Measurements from ENCODE around the gene SMPDL3B.

The SMPDL3B gene

GRCh38 chr1:27938488-27938887, 3.7 kb downstream of the SMPDL3B start:
- Histone ChIP-seq H3K4me1 (ENCODE audit: control insufficient read depth, low read length) (peaks cover 12% of the 10 kb centered on the region), H3K36me3 (ENCODE audit: control insufficient read depth, low read length) (no peaks in the 10 kb centered on the region), H3K4me3 (ENCODE audit: low read length) (no peak overlapping the region), H3F3A (ENCODE audit: control insufficient read depth, insufficient read depth) (no peaks in the 10 kb centered on the region), H3K27me3 (ENCODE audit: control insufficient read depth, low read length) (peaks cover 16% of the 10 kb centered on the region), H3K4me2 (ENCODE audit: low read length) (no peak overlapping the region), H3K9me3 (ENCODE audit: control insufficient read depth, insufficient read depth, low read length) (no peaks in the 10 kb centered on the region), H3K9me2 (replicated peaks; ENCODE audit: control insufficient read depth, low read length) (no peaks in the 10 kb centered on the region), H3K27ac (ENCODE audit: low read depth, low read length) (no peak overlapping the region), H3K79me2 (ENCODE audit: control insufficient read depth, low read length) (no peaks in the 10 kb centered on the region), H4K20me1 (ENCODE audit: control insufficient read depth, insufficient read depth, low read depth, low read length) (no peaks in the 10 kb centered on the region)
- TF ChIP-seq, protein P1, sequence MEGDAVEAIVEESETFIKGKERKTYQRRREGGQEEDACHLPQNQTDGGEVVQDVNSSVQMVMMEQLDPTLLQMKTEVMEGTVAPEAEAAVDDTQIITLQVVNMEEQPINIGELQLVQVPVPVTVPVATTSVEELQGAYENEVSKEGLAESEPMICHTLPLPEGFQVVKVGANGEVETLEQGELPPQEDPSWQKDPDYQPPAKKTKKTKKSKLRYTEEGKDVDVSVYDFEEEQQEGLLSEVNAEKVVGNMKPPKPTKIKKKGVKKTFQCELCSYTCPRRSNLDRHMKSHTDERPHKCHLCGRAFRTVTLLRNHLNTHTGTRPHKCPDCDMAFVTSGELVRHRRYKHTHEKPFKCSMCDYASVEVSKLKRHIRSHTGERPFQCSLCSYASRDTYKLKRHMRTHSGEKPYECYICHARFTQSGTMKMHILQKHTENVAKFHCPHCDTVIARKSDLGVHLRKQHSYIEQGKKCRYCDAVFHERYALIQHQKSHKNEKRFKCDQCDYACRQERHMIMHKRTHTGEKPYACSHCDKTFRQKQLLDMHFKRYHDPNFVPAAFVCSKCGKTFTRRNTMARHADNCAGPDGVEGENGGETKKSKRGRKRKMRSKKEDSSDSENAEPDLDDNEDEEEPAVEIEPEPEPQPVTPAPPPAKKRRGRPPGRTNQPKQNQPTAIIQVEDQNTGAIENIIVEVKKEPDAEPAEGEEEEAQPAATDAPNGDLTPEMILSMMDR (IDR thresholded peaks at IDR 0.05; ENCODE audit: low read depth, low read length, poor library complexity, severe bottlenecking), result no peak
- TF ChIP-seq EZH2phosphoT487 (IDR thresholded peaks at IDR 0.05; ENCODE audit: borderline replicate concordance, low read length), result no peak

GRCh38 chr1:27940297-27940696, 5.5 kb downstream of the SMPDL3B start:
- no peak for TF ChIP-seq EZH2phosphoT487 (IDR thresholded peaks at IDR 0.05; ENCODE audit: borderline replicate concordance, low read length)
- TF ChIP-seq, protein P1 (IDR thresholded peaks at IDR 0.05; ENCODE audit: low read depth, low read length, poor library complexity, severe bottlenecking), result peak; percentile 79

DNA sequence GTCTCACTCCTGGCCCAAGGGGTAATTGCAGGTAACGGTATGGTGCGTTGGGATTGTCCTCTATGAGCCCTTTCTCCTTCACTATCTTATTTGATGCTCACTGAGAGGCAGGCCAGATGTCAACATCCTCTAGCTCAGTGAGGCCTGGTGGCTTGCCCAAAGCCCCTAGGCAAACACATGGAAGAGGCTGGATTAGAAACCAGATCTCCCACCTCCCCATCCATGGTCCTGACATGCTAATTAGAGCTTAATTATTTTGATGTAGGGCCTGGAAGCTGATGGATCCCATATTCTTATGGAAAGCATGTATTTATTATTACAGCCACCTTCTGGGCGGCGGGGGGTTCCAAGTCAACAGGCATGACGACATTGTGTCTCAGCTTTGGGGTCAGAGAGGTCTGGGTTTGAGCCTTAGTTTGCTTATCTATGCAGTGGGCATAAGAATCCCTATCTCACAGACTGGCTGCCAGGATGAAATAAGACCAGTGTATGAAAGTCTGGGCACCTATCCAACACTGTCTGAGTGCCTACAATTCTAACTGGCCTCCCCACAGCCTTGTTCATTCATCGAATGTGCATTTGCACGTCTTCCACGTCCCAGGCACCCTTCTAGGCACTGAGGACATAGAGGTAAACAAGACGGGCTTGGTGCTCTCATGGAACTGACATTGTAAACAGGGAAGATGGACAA, 6.2 kb downstream of the SMPDL3B start:
- no peak overlapping the region for H3K4me3 ChIP-seq (ENCODE audit: low read length)
- no peak overlapping the region for H3K27ac ChIP-seq (ENCODE audit: low read depth, low read length)
- no peaks in the 10 kb centered on the region for H3K9me2 ChIP-seq (replicated peaks; ENCODE audit: control insufficient read depth, low read length)
- TF ChIP-seq, protein P1 (IDR thresholded peaks at IDR 0.05; ENCODE audit: low read depth, low read length, poor library complexity, severe bottlenecking), result no peak
- TF ChIP-seq EZH2phosphoT487 (IDR thresholded peaks at IDR 0.05; ENCODE audit: borderline replicate concordance, low read length), result no peak
- H3K36me3 ChIP-seq (ENCODE audit: control insufficient read depth, low read length), result no peaks in the 10 kb centered on the region
- no peaks in the 10 kb centered on the region for H4K20me1 ChIP-seq (ENCODE audit: control insufficient read depth, insufficient read depth, low read depth, low read length)
- no peaks in the 10 kb centered on the region for H3K79me2 ChIP-seq (ENCODE audit: control insufficient read depth, low read length)
- no peaks in the 10 kb centered on the region for H3F3A ChIP-seq (ENCODE audit: control insufficient read depth, insufficient read depth)
- H3K9me3 ChIP-seq (ENCODE audit: control insufficient read depth, insufficient read depth, low read length), result no peaks in the 10 kb centered on the region
- H3K4me2 ChIP-seq (ENCODE audit: low read length), result no peak overlapping the region
- peaks cover 4% of the 10 kb centered on the region for H3K4me1 ChIP-seq (ENCODE audit: control insufficient read depth, low read length)
- peaks cover 1% of the 10 kb centered on the region; the same call in 1 of the 2 replicates for H3K27me3 ChIP-seq (ENCODE audit: control insufficient read depth, low read length)

More at GRCh38 chr1:27940297-27940696, 5.5 kb downstream of the SMPDL3B start:
- Histone ChIP-seq H3K9me3 (ENCODE audit: control insufficient read depth, insufficient read depth, low read length) (no peaks in the 10 kb centered on the region), H3K4me1 (ENCODE audit: control insufficient read depth, low read length) (peaks cover 4% of the 10 kb centered on the region), H3K36me3 (ENCODE audit: control insufficient read depth, low read length) (no peaks in the 10 kb centered on the region), H3K79me2 (ENCODE audit: control insufficient read depth, low read length) (no peaks in the 10 kb centered on the region), H3K4me2 (ENCODE audit: low read length) (no peak overlapping the region), H3F3A (ENCODE audit: control insufficient read depth, insufficient read depth) (no peaks in the 10 kb centered on the region), H4K20me1 (ENCODE audit: control insufficient read depth, insufficient read depth, low read depth, low read length) (no peaks in the 10 kb centered on the region), H3K4me3 (ENCODE audit: low read length) (no peak overlapping the region), H3K27ac (ENCODE audit: low read depth, low read length) (no peak overlapping the region), H3K27me3 (ENCODE audit: control insufficient read depth, low read length) (peaks cover 9% of the 10 kb centered on the region), H3K9me2 (replicated peaks; ENCODE audit: control insufficient read depth, low read length) (no peaks in the 10 kb centered on the region)
